MM.1S (cell line): ENCODE measurements around the gene RNU6-1.

Experiments used
- DNase-seq: peaks from one replicate; pipeline ENCODE4 v3.0.0-alpha.2; 2015
- H2AFZ ChIP-seq: fragments of 300-600 bp; sonication (generic); 2 replicates; pipeline ENCODE4 v1.6.0; 2016; ENCODE audit warnings: antibody characterized with exemption, low read length
- H3F3A ChIP-seq: fragments of 300-600 bp; sonication (generic); 2 replicates; pipeline ENCODE4 v1.6.1; 2016; ENCODE audit warnings: mild to moderate bottlenecking, antibody characterized with exemption, low read length, moderate library complexity, mixed read lengths; ENCODE audit not compliant: insufficient read depth
- H3K27ac ChIP-seq: fragments of 300-600 bp; sonication (generic); 2 replicates; pipeline ENCODE4 v1.5.1; 2016; ENCODE audit warnings: mild to moderate bottlenecking, low read length
- H3K27me3 ChIP-seq: fragments of 300-600 bp; sonication (generic); replicated peaks from 2 replicates; pipeline ENCODE4 v1.6.0; 2016; ENCODE audit warnings: low read length; ENCODE audit not compliant: insufficient read depth
- H3K36me3 ChIP-seq: fragments of 300-600 bp; sonication (generic); replicated peaks from 2 replicates; pipeline ENCODE4 v1.6.1; 2016; ENCODE audit warnings: mild to moderate bottlenecking, low read length, mixed read lengths; ENCODE audit not compliant: insufficient read depth
- H3K4me1 ChIP-seq: fragments of 300-600 bp; sonication (generic); 2 replicates; pipeline ENCODE4 v1.6.1; 2016; ENCODE audit warnings: low read length, mixed read lengths
- H3K4me2 ChIP-seq: fragments of 300-600 bp; sonication (generic); 2 replicates; pipeline ENCODE4 v1.6.0; 2016; ENCODE audit warnings: low read depth, low read length
- H3K4me3 ChIP-seq: fragments of 300-600 bp; sonication (generic); 2 replicates; pipeline ENCODE4 v1.5.1; 2016; ENCODE audit warnings: low read length, mixed read lengths
- H3K79me2 ChIP-seq: fragments of 300-600 bp; sonication (generic); 2 replicates; pipeline ENCODE4 v1.6.1; 2016; ENCODE audit warnings: mixed run types, low read length, mixed read lengths
- H3K9ac ChIP-seq: fragments of 300-600 bp; sonication (generic); 2 replicates; pipeline ENCODE4 v1.6.1; 2016; ENCODE audit warnings: low read length, mixed read lengths
- H3K9me2 ChIP-seq: fragments of 300-600 bp; sonication (generic); replicated peaks from 2 replicates; pipeline ENCODE4 v1.6.1; 2016; ENCODE audit warnings: mild to moderate bottlenecking, low read length, mixed read lengths; ENCODE audit not compliant: insufficient read depth
- H3K9me3 ChIP-seq: fragments of 300-600 bp; sonication (generic); replicated peaks from 2 replicates; pipeline ENCODE4 v1.6.1; 2016; ENCODE audit warnings: mild to moderate bottlenecking, low read length, mixed read lengths; ENCODE audit not compliant: insufficient read depth
- H4K20me1 ChIP-seq: fragments of 300-600 bp; sonication (generic); 2 replicates; pipeline ENCODE4 v1.6.1; 2016; ENCODE audit warnings: mild to moderate bottlenecking, low read length, moderate library complexity, mixed read lengths; ENCODE audit not compliant: insufficient read depth
- EZH2 ChIP-seq: fragments of 300-600 bp; sonication (generic); optimal IDR thresholded peaks from 2 replicates; pipeline ENCODE3; 2017; ENCODE audit warnings: low read depth, mild to moderate bottlenecking, antibody characterized with exemption, low read length, mixed read lengths
- EZH2phosphoT487 ChIP-seq: fragments of 300-600 bp; sonication (generic); IDR thresholded peaks from 2 replicates; pipeline ENCODE4 v1.6.1; 2018; ENCODE audit warnings: antibody characterized with exemption, low read length
- TF ChIP-seq, protein P1 (sequence below): fragments of 300-600 bp; sonication (generic); IDR thresholded peaks from 2 replicates; pipeline ENCODE4 v1.5.1; 2016; ENCODE audit warnings: antibody characterized with exemption, low read length, mixed read lengths

RNU6-1 gene

DNA sequence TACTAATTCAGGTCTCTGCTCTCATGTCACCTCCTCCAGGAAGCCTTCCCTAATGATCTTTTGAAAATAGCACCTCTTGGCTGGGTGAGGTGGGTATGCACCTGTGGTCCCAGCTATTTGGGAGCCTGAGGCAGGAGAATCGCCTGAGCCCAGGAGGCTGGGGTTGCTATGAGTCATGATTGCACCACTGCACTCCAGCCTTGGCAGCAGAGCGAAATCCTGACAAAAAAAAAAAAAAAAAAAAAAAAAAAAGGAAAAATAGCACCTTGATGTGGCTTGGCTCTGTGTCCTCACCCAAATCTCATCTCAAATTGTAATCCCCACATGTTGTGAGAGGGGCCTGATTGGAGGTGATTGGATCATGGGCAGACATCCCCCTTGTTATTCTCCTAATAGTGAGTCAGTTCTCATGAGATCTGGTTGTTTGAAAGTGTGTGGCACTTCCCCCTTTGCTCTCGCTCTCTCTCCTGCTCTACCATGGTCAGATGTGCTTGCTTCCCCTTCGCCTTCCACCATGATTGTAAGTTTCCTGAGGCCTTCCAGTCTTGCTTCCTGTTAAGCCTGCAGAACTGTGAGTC lies 11.2 kb upstream of the RNU6-1 start:
- Histone ChIP-seq H3K79me2 (no peaks in the 10 kb centered on the region), H3K9ac (no peak overlapping the region), H4K20me1 (no peaks in the 10 kb centered on the region), H3F3A (no peaks in the 10 kb centered on the region), H3K4me3 (no peak overlapping the region), H3K27ac (no peak overlapping the region), H3K9me3 (no peaks in the 10 kb centered on the region), H3K4me2 (no peak overlapping the region), H3K36me3 (no peaks in the 10 kb centered on the region), H3K4me1 (peaks cover 9% of the 10 kb centered on the region), H3K27me3 (no peaks in the 10 kb centered on the region), H3K9me2 (no peaks in the 10 kb centered on the region), H2AFZ (no peak overlapping the region)
- TF ChIP-seq EZH2 = no peak
- TF ChIP-seq, protein P1, sequence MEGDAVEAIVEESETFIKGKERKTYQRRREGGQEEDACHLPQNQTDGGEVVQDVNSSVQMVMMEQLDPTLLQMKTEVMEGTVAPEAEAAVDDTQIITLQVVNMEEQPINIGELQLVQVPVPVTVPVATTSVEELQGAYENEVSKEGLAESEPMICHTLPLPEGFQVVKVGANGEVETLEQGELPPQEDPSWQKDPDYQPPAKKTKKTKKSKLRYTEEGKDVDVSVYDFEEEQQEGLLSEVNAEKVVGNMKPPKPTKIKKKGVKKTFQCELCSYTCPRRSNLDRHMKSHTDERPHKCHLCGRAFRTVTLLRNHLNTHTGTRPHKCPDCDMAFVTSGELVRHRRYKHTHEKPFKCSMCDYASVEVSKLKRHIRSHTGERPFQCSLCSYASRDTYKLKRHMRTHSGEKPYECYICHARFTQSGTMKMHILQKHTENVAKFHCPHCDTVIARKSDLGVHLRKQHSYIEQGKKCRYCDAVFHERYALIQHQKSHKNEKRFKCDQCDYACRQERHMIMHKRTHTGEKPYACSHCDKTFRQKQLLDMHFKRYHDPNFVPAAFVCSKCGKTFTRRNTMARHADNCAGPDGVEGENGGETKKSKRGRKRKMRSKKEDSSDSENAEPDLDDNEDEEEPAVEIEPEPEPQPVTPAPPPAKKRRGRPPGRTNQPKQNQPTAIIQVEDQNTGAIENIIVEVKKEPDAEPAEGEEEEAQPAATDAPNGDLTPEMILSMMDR = no peak
- no peak for DNase-seq

GRCh38 chr15:67850336-67850735 lies 10.5 kb upstream of the RNU6-1 start:
- peaks cover 9% of the 10 kb centered on the region for H3K4me1 ChIP-seq
- no peaks in the 10 kb centered on the region for H3K79me2 ChIP-seq
- H3K4me3 ChIP-seq = no peak overlapping the region
- H3K9ac ChIP-seq = no peak overlapping the region
- TF ChIP-seq EZH2phosphoT487 (no peak), EZH2 (no peak)
- TF ChIP-seq, protein P1 = no peak
- H3K9me3 ChIP-seq = no peaks in the 10 kb centered on the region
- H4K20me1 ChIP-seq = no peaks in the 10 kb centered on the region
- H3K27ac ChIP-seq = no peak overlapping the region
- H3K27me3 ChIP-seq = no peaks in the 10 kb centered on the region
- no peaks in the 10 kb centered on the region for H3F3A ChIP-seq
- no peak overlapping the region for H2AFZ ChIP-seq
- DNase-seq = no peak
- H3K36me3 ChIP-seq = no peaks in the 10 kb centered on the region
- no peaks in the 10 kb centered on the region for H3K9me2 ChIP-seq
- no peak overlapping the region for H3K4me2 ChIP-seq

DNA sequence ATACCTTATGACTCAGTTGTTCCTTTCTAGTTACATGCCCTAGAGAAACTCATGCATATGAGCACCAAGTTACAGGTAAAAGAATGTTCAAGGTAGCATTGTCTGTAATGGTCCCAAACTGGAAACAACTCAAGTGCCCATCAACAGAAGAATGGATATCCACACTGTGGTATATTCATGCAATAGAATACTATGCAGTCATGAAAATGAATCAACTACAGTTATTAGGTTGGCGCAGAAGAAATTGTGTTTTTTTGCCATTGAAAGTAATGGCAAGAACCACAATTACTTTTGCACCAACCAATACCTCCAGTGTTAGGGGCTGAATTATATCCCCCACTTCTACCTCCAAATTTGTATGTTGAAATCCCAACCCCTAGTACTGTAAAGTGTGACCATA lies 9.7 kb upstream of the RNU6-1 start:
- no peaks in the 10 kb centered on the region for H4K20me1 ChIP-seq
- no peaks in the 10 kb centered on the region for H3K9me3 ChIP-seq
- H3F3A ChIP-seq = no peaks in the 10 kb centered on the region
- no peaks in the 10 kb centered on the region for H3K27me3 ChIP-seq
- no peak overlapping the region for H3K4me2 ChIP-seq
- H3K4me1 ChIP-seq = peaks cover 9% of the 10 kb centered on the region
- DNase-seq = no peak
- H3K9ac ChIP-seq = no peak overlapping the region
- H2AFZ ChIP-seq = no peak overlapping the region
- H3K36me3 ChIP-seq = no peaks in the 10 kb centered on the region
- H3K9me2 ChIP-seq = no peaks in the 10 kb centered on the region
- TF ChIP-seq, protein P1 = no peak
- TF ChIP-seq EZH2phosphoT487 = no peak
- no peak for TF ChIP-seq EZH2
- H3K4me3 ChIP-seq = no peak overlapping the region
- H3K79me2 ChIP-seq = no peaks in the 10 kb centered on the region
- no peak overlapping the region for H3K27ac ChIP-seq
